NCI-H187 (cell line): ENCODE results near the gene COL13A1.

Experiments used
- DNase-seq, 2 experiments: peaks; one replicate each; lab custom pipeline; 2025; lab: John Stamatoyannopoulos, UW

The COL13A1 gene

GRCh38 chr10:69845574-69846292 lies 44.0 kb downstream of the COL13A1 start:
- no peak for DNase-seq

DNA sequence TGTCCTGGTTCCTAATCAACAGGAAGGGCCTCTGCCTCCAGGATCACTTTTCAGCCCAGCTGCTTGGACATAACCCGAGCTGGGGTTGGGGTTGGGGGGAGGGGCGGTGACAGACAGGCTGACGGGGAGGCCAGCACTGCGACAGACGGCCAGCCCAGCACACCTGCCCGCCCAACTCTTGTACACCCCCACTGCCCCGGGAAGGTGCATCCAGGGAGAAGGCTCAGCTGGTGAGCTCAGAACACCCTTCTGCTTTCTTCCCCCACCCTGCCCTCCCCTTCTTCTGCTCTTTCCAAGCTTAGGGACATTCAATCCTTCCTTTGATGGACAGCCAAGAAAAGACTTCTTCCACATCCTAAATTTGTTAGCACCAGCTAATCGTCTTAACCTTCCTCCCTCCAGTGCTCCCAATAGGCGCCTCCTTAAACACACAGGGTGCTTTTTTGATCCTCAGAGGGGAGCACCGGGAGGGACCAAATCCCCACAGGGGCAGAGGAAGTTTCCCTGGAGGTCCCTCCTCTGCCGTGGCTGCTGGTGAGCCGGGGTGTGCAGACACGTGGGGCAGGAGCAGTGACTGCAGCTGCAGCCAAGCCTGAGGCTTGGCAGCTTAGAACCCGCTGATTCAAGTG lies 44.7 kb downstream of the COL13A1 start:
- no peak for DNase-seq

DNA sequence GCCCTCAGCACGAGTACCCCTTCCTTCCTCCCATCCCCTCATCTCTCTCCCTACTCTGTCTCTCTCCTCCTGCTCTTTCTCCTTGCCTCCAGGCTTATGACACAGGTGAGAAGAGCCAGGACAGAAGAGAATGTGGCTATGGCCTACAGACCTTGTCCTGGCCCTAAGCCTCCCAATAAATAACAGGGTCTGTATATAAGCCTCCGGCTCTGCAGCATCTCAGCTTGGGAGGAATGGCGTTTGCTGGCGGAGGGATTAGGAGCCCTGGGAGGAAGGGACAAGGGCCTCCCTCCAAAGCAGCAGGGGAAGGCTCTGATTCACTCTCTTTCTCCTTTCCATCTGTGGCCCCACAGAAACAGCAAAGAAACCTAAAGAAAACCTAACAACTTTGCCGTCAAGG lies 45.8 kb downstream of the COL13A1 start:
- no peak for DNase-seq

GRCh38 chr10:69847883-69848282 lies 46.2 kb downstream of the COL13A1 start:
- no peak for DNase-seq

- DNase-seq = no peak
Measured at GRCh38 chr10:69848454-69848853, 46.7 kb downstream of the COL13A1 start.

DNA sequence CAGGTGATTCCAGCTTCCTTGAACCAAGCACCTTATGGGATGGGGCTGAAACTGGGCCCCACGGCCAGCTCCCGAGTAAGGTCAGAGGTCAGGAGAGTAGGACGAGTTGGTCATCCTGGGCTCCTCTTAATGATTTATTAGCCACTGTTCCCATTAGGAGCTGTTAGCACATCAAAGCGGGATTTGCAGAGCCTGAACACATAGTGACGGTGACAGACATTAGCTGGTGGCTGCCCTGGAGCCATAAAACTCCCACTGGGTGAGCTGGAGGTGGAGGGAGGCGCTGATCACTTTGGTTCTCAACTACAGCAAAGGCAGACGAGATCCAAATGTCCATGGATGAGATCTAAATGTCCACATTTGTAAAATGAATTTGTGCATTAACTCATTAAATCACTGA lies 48.1 kb downstream of the COL13A1 start:
- no peak for DNase-seq

DNA sequence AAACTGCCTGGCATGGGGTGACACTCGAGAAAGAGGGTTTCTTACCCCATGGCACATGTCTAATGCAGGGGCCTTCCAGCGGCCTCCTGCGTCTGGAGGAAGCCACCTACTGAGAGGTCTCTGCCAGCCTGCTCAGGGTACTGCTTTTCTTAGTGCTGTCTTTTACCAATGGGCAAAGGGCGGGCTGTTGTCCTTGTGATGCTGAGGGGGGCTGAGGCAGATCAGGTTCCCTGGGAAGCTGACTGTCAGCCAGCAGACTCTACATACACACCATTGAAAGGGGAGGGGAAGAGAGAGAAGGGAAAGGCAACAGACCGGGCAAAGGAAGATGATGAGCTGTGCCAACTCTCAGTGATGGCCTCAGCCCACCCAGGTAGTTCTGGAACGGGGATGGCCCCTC lies 48.7 kb downstream of the COL13A1 start:
- DNase-seq = no peak

- DNase-seq = no peak
Measured at GRCh38 chr10:69851306-69851705, 49.6 kb downstream of the COL13A1 start.

GRCh38 chr10:69853064-69853463 lies 51.4 kb downstream of the COL13A1 start:
- DNase-seq = no peak

DNA sequence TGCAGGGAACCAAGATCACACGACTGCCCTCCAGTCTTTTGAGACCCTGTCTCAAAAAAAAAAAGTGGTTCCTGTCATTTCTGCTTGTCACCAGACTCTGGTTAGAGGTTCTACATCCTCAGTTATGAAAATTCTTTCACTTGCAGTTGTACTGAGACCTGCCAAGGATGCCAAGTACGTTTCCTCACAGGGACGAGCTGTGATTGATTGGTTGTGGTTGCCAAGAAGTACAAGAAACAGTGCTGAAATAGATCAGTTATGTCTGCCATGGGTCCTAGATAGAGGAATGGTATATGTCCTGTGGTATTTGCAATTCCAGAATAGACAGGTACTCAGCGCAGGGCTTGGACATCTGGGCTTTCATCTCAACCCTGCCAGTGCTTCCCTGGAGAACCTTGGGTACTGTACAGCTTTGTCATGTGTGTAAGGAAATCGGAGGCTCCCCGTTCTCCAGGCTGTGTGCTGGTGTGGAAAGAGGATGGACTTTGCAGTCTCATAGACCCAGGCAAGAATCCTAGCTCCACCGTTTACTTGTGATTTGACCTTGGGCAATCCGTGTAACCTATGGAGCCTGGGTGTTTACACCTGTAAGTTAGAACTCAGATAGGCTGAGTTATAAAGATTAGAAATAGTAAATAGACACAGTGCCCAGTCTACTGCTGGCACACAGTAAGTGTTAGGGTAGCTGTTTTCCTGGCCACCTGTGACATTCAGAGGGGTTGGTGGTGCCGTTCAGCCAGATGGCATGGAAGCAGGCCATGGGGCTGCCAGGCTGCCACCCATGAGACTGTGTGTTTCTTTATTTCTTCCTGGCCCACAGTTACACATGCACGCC lies 53.0 kb downstream of the COL13A1 start:
- no peak for DNase-seq

DNA sequence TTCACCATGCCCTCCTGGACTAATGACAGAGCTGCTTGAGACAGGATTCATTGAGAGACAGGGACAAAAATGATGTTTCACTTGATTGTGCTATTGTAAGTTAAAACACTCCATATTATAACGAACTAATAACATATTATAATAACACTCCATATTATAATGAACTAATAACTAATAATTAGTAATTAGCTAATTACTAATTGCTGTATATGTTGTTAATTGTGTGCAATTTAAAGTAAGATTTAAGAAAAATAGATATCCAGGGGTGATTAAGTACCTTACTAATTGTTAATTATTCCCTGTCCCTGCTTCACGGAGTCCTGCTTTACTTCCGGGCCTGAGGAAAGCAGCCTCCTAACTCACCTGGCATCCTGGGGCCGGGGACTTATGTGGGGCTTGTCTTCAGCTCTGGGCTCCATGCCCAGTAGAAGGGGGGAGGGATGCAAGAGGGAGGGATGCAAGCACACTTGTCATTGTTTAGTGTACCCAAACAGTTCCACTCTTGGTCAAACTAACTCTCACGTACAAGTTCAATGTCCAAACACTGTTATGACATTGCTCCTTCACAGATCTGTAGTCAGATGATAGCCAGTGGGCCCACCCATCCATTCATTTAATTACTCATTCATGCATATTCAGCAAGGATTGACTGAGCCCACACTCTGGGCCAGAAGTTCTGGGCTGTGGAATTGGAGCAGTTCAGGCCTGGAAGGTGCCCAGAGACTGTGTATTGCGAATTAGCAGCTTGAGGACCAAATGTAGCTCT lies 53.8 kb downstream of the COL13A1 start:
- no peak for DNase-seq

- DNase-seq = no peak
Measured at GRCh38 chr10:69856601-69857166, 55.0 kb downstream of the COL13A1 start.

DNA sequence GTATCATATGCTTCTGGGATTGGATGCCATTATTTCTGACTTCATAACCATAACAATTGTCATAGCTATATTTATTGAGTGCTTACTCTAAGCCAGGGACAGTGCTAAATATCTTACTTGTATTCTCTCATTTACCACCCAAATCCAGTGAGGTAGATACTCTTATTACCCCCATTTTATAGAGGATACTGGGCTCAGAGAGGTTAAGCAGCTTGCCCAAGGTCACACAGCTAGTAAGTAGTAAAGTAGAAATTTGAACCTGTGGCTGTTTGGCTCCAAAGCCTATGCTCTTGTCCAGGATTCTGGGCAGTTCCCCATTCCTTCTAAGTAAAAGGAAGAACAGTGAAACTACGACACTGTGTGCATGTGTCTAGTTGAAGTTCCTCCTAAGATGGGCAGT lies 56.5 kb downstream of the COL13A1 start:
- no peak for DNase-seq

DNA sequence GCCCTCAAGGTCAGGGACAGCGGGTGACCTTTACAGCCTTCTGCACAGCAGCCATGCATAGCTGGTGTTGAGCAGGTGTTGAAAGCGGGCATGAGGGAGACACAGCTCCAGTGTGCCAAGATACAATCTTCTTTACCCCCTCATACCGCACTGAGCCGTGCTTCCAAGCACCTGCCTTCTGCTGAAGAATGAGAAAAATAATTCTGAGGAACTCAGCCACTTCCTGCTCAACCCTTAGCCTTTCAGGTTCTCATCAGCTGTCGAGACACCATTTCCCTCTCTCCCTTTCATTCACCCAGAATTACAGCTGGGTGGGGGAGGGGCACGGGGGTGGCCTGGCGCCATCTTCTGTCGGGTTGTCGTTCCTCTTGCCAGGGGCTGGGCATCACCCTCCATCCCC lies 58.6 kb downstream of the COL13A1 start:
- no peak for DNase-seq

GRCh38 chr10:69861251-69862240 lies 59.8 kb downstream of the COL13A1 start:
- DNase-seq = no peak

GRCh38 chr10:69862882-69863530 lies 61.3 kb downstream of the COL13A1 start:
- no peak for DNase-seq

- no peak for DNase-seq
Measured at GRCh38 chr10:69863580-69863979, 61.9 kb downstream of the COL13A1 start.

DNA sequence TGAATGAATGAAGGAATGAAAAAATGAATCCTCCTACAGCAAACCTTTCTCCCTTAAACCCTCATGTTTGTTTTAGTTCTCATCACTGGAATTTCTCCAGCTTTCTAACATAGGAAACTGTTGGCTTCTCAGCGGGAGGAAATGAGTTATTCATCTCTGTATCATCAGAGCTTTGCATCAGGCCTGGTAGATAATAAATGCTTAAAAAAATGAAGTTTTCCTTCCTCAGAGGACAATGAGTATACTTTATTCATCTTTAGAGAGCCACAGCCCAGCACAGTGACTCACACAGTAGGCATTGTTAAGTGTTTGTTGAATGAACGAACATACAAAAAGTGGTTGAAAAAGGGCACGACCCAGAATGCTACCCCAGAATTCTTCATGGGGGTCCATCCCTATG lies 62.6 kb downstream of the COL13A1 start:
- DNase-seq = no peak

- DNase-seq = no peak
Measured at GRCh38 chr10:69865450-69865849, 63.7 kb downstream of the COL13A1 start.

DNA sequence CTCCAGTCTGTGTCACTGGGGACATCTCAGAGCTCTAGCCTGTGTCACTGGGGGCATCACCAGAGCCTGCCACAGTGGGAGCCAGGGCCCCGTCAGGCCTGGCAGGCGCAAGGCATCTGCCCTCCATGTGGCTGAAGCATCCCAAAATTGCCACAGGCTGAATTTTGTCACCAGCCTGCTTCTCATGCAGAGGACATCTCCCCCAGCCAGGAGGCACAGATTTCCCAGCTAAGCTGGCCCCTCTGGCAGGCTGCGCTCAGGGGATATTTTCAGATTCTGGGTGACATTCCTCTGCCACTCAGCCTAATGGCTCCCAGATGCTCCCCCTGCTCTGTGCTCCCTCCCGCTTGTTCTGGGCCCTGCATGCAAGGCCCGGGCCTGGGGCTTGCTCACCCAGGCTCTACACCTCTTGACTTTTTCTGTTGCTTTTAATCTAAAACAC lies 64.6 kb downstream of the COL13A1 start:
- DNase-seq = no peak
